ENCODE measurements around the gene SRC.

The SRC gene

DNA sequence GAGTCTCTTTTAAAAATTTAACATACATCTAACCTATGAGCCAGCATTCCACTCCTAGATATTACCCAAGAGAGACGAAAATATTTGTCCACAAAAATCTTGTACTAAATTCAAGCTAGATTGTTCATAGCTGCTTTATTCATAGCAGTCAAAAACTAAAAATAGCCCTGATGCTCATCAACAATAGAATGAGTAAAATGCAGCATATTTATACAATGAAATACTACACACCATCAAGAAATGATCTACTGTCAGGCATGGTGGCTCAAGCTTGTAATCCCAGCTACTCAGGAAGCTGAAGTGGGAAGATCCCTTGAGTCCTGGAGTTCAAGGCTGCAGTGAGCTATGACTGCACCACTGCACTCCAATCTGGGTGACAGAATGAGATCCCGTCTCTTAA lies 22.0 kb upstream of the SRC start:
- H3K4me3 ChIP-seq (ENCODE audit: low read depth, low read length) = no peak overlapping the region
- H3K36me3 ChIP-seq (replicated peaks) = no peaks in the 10 kb centered on the region
- in situ Hi-C loops (cut with HindIII; ENCODE audit: low pct_ligation_motif_present, low sequenced_read_pairs) = no loop called here
- DNase-seq = peak; percentile 48
- no peak overlapping the region for H3K27ac ChIP-seq
- H3K27me3 ChIP-seq (replicated peaks) = no peaks in the 10 kb centered on the region
- TF ChIP-seq, protein P1, sequence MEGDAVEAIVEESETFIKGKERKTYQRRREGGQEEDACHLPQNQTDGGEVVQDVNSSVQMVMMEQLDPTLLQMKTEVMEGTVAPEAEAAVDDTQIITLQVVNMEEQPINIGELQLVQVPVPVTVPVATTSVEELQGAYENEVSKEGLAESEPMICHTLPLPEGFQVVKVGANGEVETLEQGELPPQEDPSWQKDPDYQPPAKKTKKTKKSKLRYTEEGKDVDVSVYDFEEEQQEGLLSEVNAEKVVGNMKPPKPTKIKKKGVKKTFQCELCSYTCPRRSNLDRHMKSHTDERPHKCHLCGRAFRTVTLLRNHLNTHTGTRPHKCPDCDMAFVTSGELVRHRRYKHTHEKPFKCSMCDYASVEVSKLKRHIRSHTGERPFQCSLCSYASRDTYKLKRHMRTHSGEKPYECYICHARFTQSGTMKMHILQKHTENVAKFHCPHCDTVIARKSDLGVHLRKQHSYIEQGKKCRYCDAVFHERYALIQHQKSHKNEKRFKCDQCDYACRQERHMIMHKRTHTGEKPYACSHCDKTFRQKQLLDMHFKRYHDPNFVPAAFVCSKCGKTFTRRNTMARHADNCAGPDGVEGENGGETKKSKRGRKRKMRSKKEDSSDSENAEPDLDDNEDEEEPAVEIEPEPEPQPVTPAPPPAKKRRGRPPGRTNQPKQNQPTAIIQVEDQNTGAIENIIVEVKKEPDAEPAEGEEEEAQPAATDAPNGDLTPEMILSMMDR (IDR thresholded peaks at IDR 0.05; ENCODE audit: low read depth, low read length, missing control alignments) = no peak

DNA sequence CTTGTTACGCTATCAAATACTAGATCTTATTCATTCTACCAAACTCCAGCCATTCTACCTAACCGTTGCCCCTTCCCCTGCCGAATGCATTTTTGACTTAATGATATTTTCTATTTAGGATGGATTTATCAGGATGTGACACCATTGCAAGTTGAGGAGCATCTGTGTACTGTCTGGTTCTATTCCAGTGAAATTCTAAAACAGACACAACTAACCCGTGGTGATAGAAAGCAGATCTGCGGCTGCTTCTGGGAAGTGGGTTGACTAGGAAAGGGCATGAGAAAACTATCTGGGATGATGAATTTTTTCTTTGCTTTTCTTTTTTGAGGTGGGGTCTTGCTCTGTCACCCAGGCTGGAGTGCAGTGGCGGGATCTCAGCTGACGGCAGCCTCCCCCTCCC lies 20.7 kb upstream of the SRC start:
- Histone ChIP-seq H3K4me3 (ENCODE audit: low read depth, low read length) (no peak overlapping the region), H3K27ac (no peak overlapping the region)
- in situ Hi-C loops (cut with HindIII; ENCODE audit: low pct_ligation_motif_present, low sequenced_read_pairs) = no loop called here

DNA sequence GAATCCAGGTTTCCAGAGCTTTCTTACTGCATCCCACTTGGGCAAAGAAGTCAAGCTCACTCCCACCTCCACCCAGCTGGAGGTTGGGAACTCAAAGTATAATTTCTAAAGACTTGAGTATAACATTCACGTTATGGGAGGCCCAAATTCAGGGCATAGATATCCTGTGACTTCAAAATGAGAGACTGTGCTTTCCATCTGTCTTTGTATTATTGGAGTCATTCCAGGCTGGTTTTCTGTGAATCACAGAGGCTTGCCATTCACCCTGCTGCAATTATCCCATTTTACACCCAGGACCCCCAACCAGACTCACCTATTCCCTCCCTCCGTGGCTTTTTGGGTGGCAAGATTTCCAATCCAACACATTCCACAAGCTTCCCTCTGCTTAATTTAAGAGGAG lies 19.3 kb upstream of the SRC start:
- no peaks in the 10 kb centered on the region for H3K36me3 ChIP-seq (replicated peaks)
- H3K4me3 ChIP-seq (ENCODE audit: low read depth, low read length) = no peak overlapping the region
- DNase-seq = no peak
- TF ChIP-seq, protein P1 (IDR thresholded peaks at IDR 0.05; ENCODE audit: low read depth, low read length, missing control alignments) = no peak
- no peak overlapping the region for H3K27ac ChIP-seq
- in situ Hi-C loops (cut with HindIII; ENCODE audit: low pct_ligation_motif_present, low sequenced_read_pairs) = no loop called here
- H3K27me3 ChIP-seq (replicated peaks) = no peaks in the 10 kb centered on the region

More for the DNA sequence above, 20.7 kb upstream of the SRC start:
- no peaks in the 10 kb centered on the region for H3K36me3 ChIP-seq (replicated peaks)
- no peaks in the 10 kb centered on the region for H3K27me3 ChIP-seq (replicated peaks)
- TF ChIP-seq, protein P1 (IDR thresholded peaks at IDR 0.05; ENCODE audit: low read depth, low read length, missing control alignments) = no peak
- DNase-seq = no peak

DNA sequence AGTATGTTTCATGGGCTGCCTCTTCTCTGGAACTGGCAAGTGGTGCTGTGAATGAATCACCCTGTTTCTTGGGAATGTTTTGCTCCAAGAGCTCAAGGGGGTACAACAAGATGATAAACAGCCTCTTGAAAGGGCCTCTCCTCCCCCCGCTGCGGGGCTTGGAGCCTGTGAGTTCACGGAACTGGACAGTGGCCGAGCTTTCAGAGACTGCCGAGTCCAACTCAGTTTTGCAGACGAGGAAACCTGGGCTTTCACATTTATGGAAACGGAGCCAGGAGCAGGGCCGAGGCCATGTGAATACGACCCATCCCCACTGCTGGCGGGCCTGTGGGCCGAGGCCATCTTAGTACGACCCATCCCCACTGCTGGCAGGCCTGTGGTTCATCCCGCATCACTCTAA lies 18.2 kb upstream of the SRC start:
- Histone ChIP-seq H3K27ac (no peak overlapping the region), H3K27me3 (replicated peaks) (no peaks in the 10 kb centered on the region), H3K4me3 (ENCODE audit: low read depth, low read length) (no peak overlapping the region), H3K36me3 (replicated peaks) (no peaks in the 10 kb centered on the region)
- TF ChIP-seq, protein P1 (IDR thresholded peaks at IDR 0.05; ENCODE audit: low read depth, low read length, missing control alignments) = no peak
- no peak for DNase-seq
- in situ Hi-C loops (cut with HindIII; ENCODE audit: low pct_ligation_motif_present, low sequenced_read_pairs) = no loop called here

DNA sequence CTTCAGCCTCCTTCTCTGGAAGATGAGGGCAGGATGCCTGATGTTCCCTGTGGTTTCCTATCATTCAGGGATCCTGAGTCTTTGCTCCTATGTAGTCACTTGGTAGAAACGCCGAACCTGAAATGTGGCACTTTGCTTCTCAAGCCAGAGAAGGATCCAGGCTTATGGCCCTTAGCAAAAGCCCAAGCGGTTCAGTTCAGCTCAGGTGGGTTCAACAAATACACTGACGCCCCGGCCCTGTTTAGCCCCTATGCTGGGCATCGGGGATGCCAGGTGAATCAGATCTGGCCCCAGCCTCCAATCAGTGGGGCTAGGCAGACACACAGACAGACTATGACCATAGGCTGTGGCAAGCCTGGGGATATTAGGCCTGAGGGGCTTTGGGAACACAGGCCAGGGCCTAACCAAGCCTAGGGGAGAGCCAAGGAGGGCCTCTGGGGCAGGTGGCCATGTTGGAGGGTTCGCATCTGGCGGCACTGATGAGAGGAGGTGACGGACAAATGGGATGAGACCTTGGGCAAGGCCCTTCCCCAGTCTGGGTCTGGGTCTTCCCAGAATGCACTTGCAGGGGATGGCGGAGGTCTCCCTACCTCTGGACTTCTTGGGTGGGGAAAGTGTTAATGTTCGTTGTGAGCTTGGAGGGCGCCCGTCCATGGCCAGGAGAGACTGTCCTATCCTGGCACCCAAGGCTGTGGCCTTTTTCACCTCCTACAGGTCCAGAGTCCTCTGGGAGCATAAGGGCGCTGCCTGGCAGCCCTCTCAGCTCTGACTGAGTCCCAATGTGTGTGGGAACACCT lies 17.6 kb upstream of the SRC start:
- TF ChIP-seq, protein P1 (IDR thresholded peaks at IDR 0.05; ENCODE audit: low read depth, low read length, missing control alignments) = no peak
- no peaks in the 10 kb centered on the region for H3K36me3 ChIP-seq (replicated peaks)
- DNase-seq = no peak
- in situ Hi-C loops (cut with HindIII; ENCODE audit: low pct_ligation_motif_present, low sequenced_read_pairs) = no loop called here
- H3K27me3 ChIP-seq (replicated peaks) = no peaks in the 10 kb centered on the region
- no peak overlapping the region for H3K27ac ChIP-seq
- no peak overlapping the region for H3K4me3 ChIP-seq (ENCODE audit: low read depth, low read length)

All from brain microvascular endothelial cell (primary cell).